22Rv1 (cell line): Measurements from ENCODE around the gene GP1BB.

ENCODE experiments used
- CTCF ChIP-seq: fragments of 450-650 bp; IDR thresholded peaks from 2 replicates; pipeline ENCODE4 v1.5.1; 2017; ENCODE audit warnings: mild to moderate bottlenecking
- ZFX ChIP-seq: fragments of 450-650 bp; IDR thresholded peaks from 2 replicates; pipeline ENCODE4 v1.6.1; 2017; ENCODE audit warnings: antibody characterized with exemption, borderline replicate concordance

GRCh38 chr22:19746726-19747125 lies 23.4 kb downstream of the GP1BB start:
- TF ChIP-seq CTCF (no peak), ZFX (no peak)
